Measurements from ENCODE around the gene ZGRF1. TPM values are rescaled to one million over a fixed set of nuclear protein-coding genes. Genes with fewer than 3 reads are reported as not detected.
A peak's percentile ranks its signal among the peaks of the same experiment; 100 is the strongest.

Gene ZGRF1
- total RNA-seq (2014; rRNA removed; shearing (Covaris generic)) = 4.8 and 5.3 TPM in 2 replicates
- polyA plus RNA-seq (2016; fragmentation: Nextera tagmentation; extraction: Ambion mirVana) = 3.1 TPM in 2 replicates

- H3K4me3 ChIP-seq = peak within 1 kb of the TSS; percentile 97
- H3F3A ChIP-seq (ENCODE audit: insufficient read depth) = 0 out of 2 replicates have a peak, but pooled peaks cover 4% of the 10 kb centered on the region
- peak within 1 kb of the TSS; percentile 99 for H2AFZ ChIP-seq
- H3K36me3 ChIP-seq (ENCODE audit: low read depth) = no peaks in the 10 kb centered on the region
- no peak for TF ChIP-seq EZH2phosphoT487 (IDR thresholded peaks at IDR 0.05; ENCODE audit: insufficient read depth, low read depth)
- no peak for TF ChIP-seq EZH2 (IDR thresholded peaks at IDR 0.05; ENCODE audit: insufficient read depth, poor library complexity, severe bottlenecking)
- H3K4me2 ChIP-seq (ENCODE audit: unreplicated experiment) = peak within 1 kb of the TSS; percentile 87
- no peaks in the 10 kb centered on the region for H3K9me2 ChIP-seq (ENCODE audit: insufficient read depth)
- WGBS, 2 experiments (ENCODE audit: low coverage in 1 of 2, low lambda C conversion rate in 2 of 2, missing lambda C conversion rate in 2 of 2) = 1% methylated on average over 66 of the region's 66 CpGs
- DNase-seq = peak; percentile 99
- H3K27me3 ChIP-seq (replicated peaks; ENCODE audit: insufficient read depth) = no peaks in the 10 kb centered on the region
- no peaks in the 10 kb centered on the region for H3K9me3 ChIP-seq (ENCODE audit: low read depth)
- peaks cover 17% of the 10 kb centered on the region for H3K4me1 ChIP-seq (ENCODE audit: insufficient read depth)
- peak within 1 kb of the TSS; percentile 94 for H3K9ac ChIP-seq
- peak within 1 kb of the TSS; percentile 93 for H3K27ac ChIP-seq
- H3K79me2 ChIP-seq (ENCODE audit: insufficient read depth) = peaks cover 66% of the 10 kb centered on the region
- in situ Hi-C loops (cut with MboI) = loop anchor here (10.0 kb wide), 1 partner anchor 118 kb away; no protein-coding TSS in a partner anchor
- H4K20me1 ChIP-seq (ENCODE audit: insufficient read depth) = no peaks in the 10 kb centered on the region
Measured at GRCh38 chr4:112636688-112637551, at the start of gene ZGRF1, which contains the start of gene LARP7. Gene ZGRF1, minus strand, starts transcription at chr4:112636909. Its CDS starts 3,733 bp downstream, at chr4:112633176. Gene LARP7, plus strand, starts transcription at chr4:112637143. Its CDS starts 7,527 bp downstream, at chr4:112644670.

- in situ Hi-C loops (cut with MboI) = no loop called here
- no peak for DNase-seq
- Histone ChIP-seq H3K4me3 (no peak overlapping the region), H3K27me3 (replicated peaks; ENCODE audit: insufficient read depth) (no peaks in the 10 kb centered on the region), H2AFZ (no peak overlapping the region), H3F3A (ENCODE audit: insufficient read depth) (no peaks in the 10 kb centered on the region), H3K79me2 (ENCODE audit: insufficient read depth) (no peaks in the 10 kb centered on the region), H3K27ac (no peak overlapping the region), H4K20me1 (ENCODE audit: insufficient read depth) (no peaks in the 10 kb centered on the region), H3K9ac (no peak overlapping the region), H3K9me2 (ENCODE audit: insufficient read depth) (no peaks in the 10 kb centered on the region), H3K9me3 (ENCODE audit: low read depth) (no peaks in the 10 kb centered on the region), H3K36me3 (ENCODE audit: low read depth) (no peaks in the 10 kb centered on the region), H3K4me1 (ENCODE audit: insufficient read depth) (no peaks in the 10 kb centered on the region), H3K4me2 (ENCODE audit: unreplicated experiment) (no peak overlapping the region)
- TF ChIP-seq EZH2phosphoT487 (IDR thresholded peaks at IDR 0.05; ENCODE audit: insufficient read depth, low read depth) (no peak), EZH2 (IDR thresholded peaks at IDR 0.05; ENCODE audit: insufficient read depth, poor library complexity, severe bottlenecking) (no peak)
- 33 to 45% methylated on average over 2 of the region's 2 CpGs for WGBS, 2 experiments (ENCODE audit: low coverage in 1 of 2, low lambda C conversion rate in 2 of 2, missing lambda C conversion rate in 2 of 2)
Measured at GRCh38 chr4:112680996-112681395, 44.3 kb upstream of the ZGRF1 start.

- Histone ChIP-seq H3F3A (ENCODE audit: insufficient read depth) (no peaks in the 10 kb centered on the region), H3K4me2 (ENCODE audit: unreplicated experiment) (no peak overlapping the region), H3K9ac (no peak overlapping the region), H3K27ac (no peak overlapping the region), H2AFZ (no peak overlapping the region), H3K9me3 (ENCODE audit: low read depth) (no peaks in the 10 kb centered on the region), H3K9me2 (ENCODE audit: insufficient read depth) (0 out of 2 replicates have a peak, but pooled peaks cover 3% of the 10 kb centered on the region), H3K27me3 (replicated peaks; ENCODE audit: insufficient read depth) (no peaks in the 10 kb centered on the region), H3K4me1 (ENCODE audit: insufficient read depth) (no peaks in the 10 kb centered on the region), H3K4me3 (no peak overlapping the region), H3K79me2 (ENCODE audit: insufficient read depth) (no peaks in the 10 kb centered on the region), H3K36me3 (ENCODE audit: low read depth) (no peaks in the 10 kb centered on the region), H4K20me1 (ENCODE audit: insufficient read depth) (no peaks in the 10 kb centered on the region)
- no peak for TF ChIP-seq EZH2phosphoT487 (IDR thresholded peaks at IDR 0.05; ENCODE audit: insufficient read depth, low read depth)
- TF ChIP-seq EZH2 (IDR thresholded peaks at IDR 0.05; ENCODE audit: insufficient read depth, poor library complexity, severe bottlenecking) = no peak
- no peak for DNase-seq
- in situ Hi-C loops (cut with MboI) = no loop called here
- 32 to 33% methylated on average over 2 of the region's 2 CpGs for WGBS, 2 experiments (ENCODE audit: low coverage in 1 of 2, low lambda C conversion rate in 2 of 2, missing lambda C conversion rate in 2 of 2)
Measured at GRCh38 chr4:112677519-112678091, 40.9 kb upstream of the ZGRF1 start.

- Histone ChIP-seq H3K79me2 (ENCODE audit: insufficient read depth) (no peaks in the 10 kb centered on the region), H3K4me1 (ENCODE audit: insufficient read depth) (no peaks in the 10 kb centered on the region), H3K9me3 (ENCODE audit: low read depth) (no peaks in the 10 kb centered on the region), H3K4me2 (ENCODE audit: unreplicated experiment) (no peak overlapping the region), H3K9me2 (ENCODE audit: insufficient read depth) (0 out of 2 replicates have a peak, but pooled peaks cover 3% of the 10 kb centered on the region), H3F3A (ENCODE audit: insufficient read depth) (no peaks in the 10 kb centered on the region), H3K9ac (no peak overlapping the region), H2AFZ (no peak overlapping the region), H3K27ac (no peak overlapping the region), H3K27me3 (replicated peaks; ENCODE audit: insufficient read depth) (no peaks in the 10 kb centered on the region), H3K36me3 (ENCODE audit: low read depth) (no peaks in the 10 kb centered on the region), H4K20me1 (ENCODE audit: insufficient read depth) (no peaks in the 10 kb centered on the region), H3K4me3 (no peak overlapping the region)
- DNase-seq = no peak
- in situ Hi-C loops (cut with MboI) = no loop called here
- TF ChIP-seq EZH2 (IDR thresholded peaks at IDR 0.05; ENCODE audit: insufficient read depth, poor library complexity, severe bottlenecking) = no peak
- TF ChIP-seq EZH2phosphoT487 (IDR thresholded peaks at IDR 0.05; ENCODE audit: insufficient read depth, low read depth) = no peak
- WGBS, 2 experiments (ENCODE audit: low coverage in 1 of 2, low lambda C conversion rate in 2 of 2, missing lambda C conversion rate in 2 of 2) = 33 to 52% methylated on average over 1 of the region's 1 CpG
Measured at GRCh38 chr4:112674376-112674775, 37.7 kb upstream of the ZGRF1 start.
